K562 (cell line): ENCODE measurements around the gene RET. TPM values are rescaled to one million over a fixed set of nuclear protein-coding genes. Genes with fewer than 3 reads are reported as not detected.

ENCODE experiments used
- ATAC-seq: fragments of 200-7000 bp; cut with Tn5 transposase; 3 replicates; pipeline ENCODE4 v1.9.1; 2020; ENCODE audit warnings: moderate library complexity
- BruUV-seq: library from RNA; stranded (reverse); fragments of 400-500 nt; replicated peaks from 2 replicates; lab custom pipeline; 2021; lab: Mats Ljungman, UMichigan
- CTCF ChIA-PET: fragments of 300-600 bp; formaldehyde crosslinking; extraction: SDS; loops from one replicate; lab custom pipeline; 2021; ENCODE audit warnings: low intra/inter-chr PET ratio; lab: Yijun Ruan, JAX
- POLR2A ChIA-PET: fragments of 300-600, 350-650 bp; sonication (Branson Sonifier 250); formaldehyde crosslinking; extraction: SDS; loops from one replicate; lab custom pipeline; 2021; ENCODE audit warnings: antibody characterized with exemption, inconsistent platforms; lab: Yijun Ruan, JAX
- DNase-seq, 4 experiments: peaks; one replicate each; pipeline versions ENCODE4 v3.0.0 to v3.0.0-alpha.2; 2011 to 2018; ENCODE audit warnings: low spot score in 3 of 4, mixed read lengths in 3 of 4; ENCODE audit errors: extremely low read depth in 1 of 4
- FAIRE-seq: peaks from 2 replicates; lab custom pipeline; 2011; peaks lifted over from hg19 to GRCh38; lab: Jason Lieb, UNC
- H2AFZ ChIP-seq: 2 replicates; pipeline ENCODE4 v1.6.0; 2011; ENCODE audit warnings: low read depth, low read length, control low read depth, inconsistent platforms
- H3K27ac ChIP-seq: fragments of 200-600 bp; 3 replicates; pipeline ENCODE4 v1.8.0; 2011; ENCODE audit warnings: low read depth, mild to moderate bottlenecking, control low read depth, inconsistent platforms, low read length, moderate library complexity, mixed read lengths; ENCODE audit errors: extremely low read depth
- H3K27me3 ChIP-seq, 2 experiments: fragments of 300-600 bp in 1 of 2; 2 replicates in 1 of 2; 3 replicates in 1 of 2; pipeline versions ENCODE4 v1.6.0 to v1.8.0; 2011; ENCODE audit warnings: inconsistent platforms in 2 of 2, low read length in 2 of 2, mild to moderate bottlenecking in 1 of 2, mixed read lengths in 1 of 2, moderate library complexity in 1 of 2; ENCODE audit not compliant: control insufficient read depth in 2 of 2, insufficient read depth in 2 of 2
- H3K36me3 ChIP-seq: fragments of 300-600 bp; 3 replicates; pipeline ENCODE4 v1.8.0; 2011; ENCODE audit warnings: mild to moderate bottlenecking, low read length, inconsistent platforms; ENCODE audit not compliant: control insufficient read depth, insufficient read depth
- H3K4me1 ChIP-seq, 2 experiments: fragments of 200-600 bp in 1 of 2; replicated peaks in 1 of 2; 2 replicates in 1 of 2; 3 replicates in 1 of 2; pipeline versions ENCODE4 v1.5.1 to v1.8.0; 2011; ENCODE audit warnings: inconsistent platforms in 2 of 2, low read length in 2 of 2, mild to moderate bottlenecking in 1 of 2, mixed read lengths in 1 of 2, moderate library complexity in 1 of 2; ENCODE audit not compliant: control insufficient read depth in 2 of 2, insufficient read depth in 2 of 2
- H3K4me2 ChIP-seq: 2 replicates; pipeline ENCODE4 v1.6.1; 2011; ENCODE audit warnings: low read length, control low read depth, inconsistent platforms, mixed read lengths; ENCODE audit not compliant: insufficient read depth
- H3K4me3 ChIP-seq: fragments of 200-600 bp; sonication (generic), shearing (Covaris generic); 2 replicates; pipeline ENCODE4 v1.5.1; 2016; ENCODE audit warnings: control low read depth, inconsistent platforms
- H3K79me2 ChIP-seq: fragments of 200-600 bp; 3 replicates; pipeline ENCODE4 v1.8.0; 2011; ENCODE audit warnings: low read length, inconsistent platforms; ENCODE audit not compliant: control insufficient read depth, insufficient read depth
- H3K9ac ChIP-seq, 2 experiments: 2 replicates each; pipeline versions ENCODE4 v1.6.0 to v1.6.1; 2011; ENCODE audit warnings: low read depth in 2 of 2, low read length in 2 of 2, control low read depth in 1 of 2, inconsistent platforms in 1 of 2, mild to moderate bottlenecking in 1 of 2, mixed read lengths in 1 of 2; ENCODE audit not compliant: insufficient read depth in 1 of 2
- H3K9me1 ChIP-seq: one replicate; pipeline ENCODE4 v1.6.0; 2011; ENCODE audit warnings: inconsistent platforms, mild to moderate bottlenecking, low read length, moderate library complexity; ENCODE audit not compliant: control insufficient read depth, insufficient read depth
- H3K9me3 ChIP-seq: replicated peaks from 2 replicates; pipeline ENCODE4 v1.5.1; 2011; ENCODE audit warnings: low read depth, low read length, inconsistent platforms; ENCODE audit not compliant: control insufficient read depth, insufficient read depth
- H4K20me1 ChIP-seq: replicated peaks from 2 replicates; pipeline ENCODE4 v1.6.1; 2011; ENCODE audit warnings: low read length, inconsistent platforms, mixed read lengths; ENCODE audit not compliant: control insufficient read depth, insufficient read depth
- ADNP ChIP-seq: fragments of 200-800 bp; sonication (Bioruptor generic); IDR thresholded peaks from 2 replicates; pipeline ENCODE4 v1.6.1; 2016; ENCODE audit warnings: missing genetic modification characterization, missing compliant biosample characterization
- ARHGAP35 ChIP-seq: fragments of 450-650 bp; IDR thresholded peaks from 2 replicates; pipeline ENCODE4 v1.6.1; 2018; ENCODE audit not compliant: partially characterized antibody
- CAMTA2 ChIP-seq: fragments of 250-450 bp; sonication (Bioruptor Pico); conservative IDR thresholded peaks from 2 replicates; pipeline ENCODE4 v1.5.1; 2022
- HLTF ChIP-seq: fragments of 450-650 bp; IDR thresholded peaks from 2 replicates; pipeline ENCODE4 v1.6.1; 2016
- MIER1 ChIP-seq: fragments of 450-650 bp; IDR thresholded peaks from 2 replicates; pipeline ENCODE4 v1.6.1; 2016; ENCODE audit warnings: antibody characterized with exemption, mild to moderate bottlenecking, low read depth
- SRSF3 ChIP-seq: fragments of 200-400 bp; formaldehyde crosslinking; IDR thresholded peaks from 2 replicates; pipeline ENCODE4 v1.6.1; 2016; ENCODE audit warnings: mild to moderate bottlenecking, low read length, moderate library complexity; ENCODE audit not compliant: insufficient read depth
- ZFPM2 ChIP-seq: fragments of 250-450 bp; sonication (Bioruptor Pico); IDR thresholded peaks from 2 replicates; pipeline ENCODE4 v1.5.1; 2022; ENCODE audit warnings: mild to moderate bottlenecking
- ZNF140 ChIP-seq: fragments of 250-450 bp; sonication (Bioruptor Pico); IDR thresholded peaks from 2 replicates; pipeline ENCODE4 v1.8.0; 2021; ENCODE audit warnings: moderate library complexity, mild to moderate bottlenecking, inconsistent platforms
- ZNF165 ChIP-seq: fragments of 250-450 bp; sonication (Bioruptor Pico); IDR thresholded peaks from 2 replicates; pipeline ENCODE4 v1.4.0; 2020; ENCODE audit warnings: borderline replicate concordance
- ZNF212 ChIP-seq: fragments of 450-650 bp; formaldehyde crosslinking; IDR thresholded peaks from 2 replicates; pipeline ENCODE4 v1.4.0; 2020; ENCODE audit warnings: mild to moderate bottlenecking
- ZNF3 ChIP-seq: fragments of 250-450 bp; sonication (Bioruptor Pico); IDR thresholded peaks from 2 replicates; pipeline ENCODE4 v1.5.0; 2021; ENCODE audit warnings: mild to moderate bottlenecking, moderate library complexity
- WGBS: fragments of 100-300 bp; shearing (Covaris generic); methylation state at CpG from one replicate; pipeline ENCODE4 v1.1.6; 2016; ENCODE audit warnings: low coverage, mixed read lengths; ENCODE audit not compliant: insufficient coverage; ENCODE audit errors: missing lambda C conversion rate; 5-methylcytosine and 5-hydroxymethylcytosine counted together
- in situ Hi-C: fragments of 300-500 bp; cut with MboI; formaldehyde crosslinking; loops from 4 replicates; pipeline ENCODE4 v1.15.0; 2018; ENCODE audit warnings: inconsistent platforms, mixed read lengths
- intact Hi-C: fragments of 100-400 bp; cut with micrococcal nuclease; formaldehyde crosslinking; loops from 2 replicates; pipeline ENCODE4 v1.14.2; 2022
- polyA plus RNA-seq, 8 experiments: library from polyadenylated mRNA; depleted of rRNA in 4 of 8; stranded (reverse) in 5 of 8; unstranded in 3 of 8; fragments of >200 nt; fragmentation: Nextera tagmentation in 2 of 8; fragmentation: Illumina TruSeq in 1 of 8; extraction: Ambion mirVana in 2 of 8; extraction: Trizol in 1 of 8; gene quantifications; 2 replicates each; pipeline versions ENCODE4 v1.2.1 to v1.2.3, GENCODE V29; 2011 to 2014; ENCODE audit warnings: inconsistent platforms in 1 of 8, missing spikeins in 1 of 8
- total RNA-seq, 7 experiments: library from RNA; depleted of rRNA in 6 of 7; stranded (reverse); fragments of >200 nt in 6 of 7; fragmentation: Illumina TruSeq in 2 of 7; extraction: Trizol in 2 of 7; gene quantifications; 2 replicates each; pipeline versions ENCODE4 v1.2.1 to v1.2.3, GENCODE V29; 2011 to 2021; ENCODE audit warnings: low replicate concordance in 1 of 7
- TF ChIP-seq, protein P1 (sequence below): fragments of 450-650 bp; IDR thresholded peaks from 2 replicates; pipeline ENCODE4 v1.6.1; 2017; ENCODE audit warnings: antibody characterized with exemption
- TF ChIP-seq, protein P2 (sequence below): fragments of 450-650 bp; IDR thresholded peaks from 2 replicates; pipeline ENCODE4 v1.6.1; 2017; ENCODE audit warnings: mild to moderate bottlenecking, moderate library complexity

The RET gene
- total and polyA plus RNA-seq, 9 of the 15 experiments (the other 6 are each of a cell fraction or from before 2014, with no cell fraction given), result 0.04 to 0.05 TPM; not detected in 7

DNA sequence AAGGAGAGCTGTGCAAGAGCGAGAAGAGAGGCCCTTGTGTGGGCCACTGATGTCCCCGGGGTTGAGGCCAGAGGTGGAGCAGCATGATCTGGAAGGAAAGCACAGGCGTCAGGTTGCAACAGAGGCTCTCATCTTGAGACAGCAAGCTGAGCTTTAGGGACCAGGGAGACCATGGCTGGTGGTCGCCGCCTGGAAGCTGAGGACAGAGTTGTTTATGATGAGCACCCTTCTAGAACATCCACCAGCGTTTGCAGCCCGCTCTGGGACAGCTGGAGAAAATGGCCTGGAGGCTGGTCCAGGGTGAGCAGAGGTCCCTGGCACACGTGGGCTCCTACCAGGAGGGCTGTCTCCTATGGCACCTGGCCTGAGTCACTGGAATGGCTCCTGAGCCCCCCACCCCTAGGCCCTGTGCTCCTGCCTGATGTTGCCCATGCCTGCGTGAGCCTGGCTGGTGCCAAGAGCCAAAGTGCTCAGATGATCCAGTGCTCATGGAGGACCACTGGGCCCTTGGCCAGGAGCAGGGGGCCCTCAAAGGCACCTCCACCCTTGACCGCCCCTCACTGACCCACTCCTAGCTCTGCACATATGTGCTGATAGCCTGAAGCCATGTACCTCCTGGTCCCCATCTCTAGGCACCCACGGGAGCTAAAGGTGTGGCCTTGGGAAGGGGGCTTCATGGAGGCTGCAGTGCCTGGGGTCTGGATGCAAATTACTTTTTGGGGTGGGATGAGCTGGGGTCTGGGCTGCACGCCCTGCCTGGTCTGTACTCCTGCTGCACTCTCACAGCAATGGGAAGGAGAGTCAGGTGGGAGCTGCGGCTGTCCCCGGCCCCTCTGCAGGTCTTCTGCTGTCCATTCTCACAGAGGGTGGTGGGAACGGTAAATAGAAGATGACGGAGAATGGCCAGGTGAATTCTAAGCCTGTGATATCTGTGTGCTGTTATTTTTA lies 40.1 kb upstream of the RET start (continued):
- TF ChIP-seq, protein P1, sequence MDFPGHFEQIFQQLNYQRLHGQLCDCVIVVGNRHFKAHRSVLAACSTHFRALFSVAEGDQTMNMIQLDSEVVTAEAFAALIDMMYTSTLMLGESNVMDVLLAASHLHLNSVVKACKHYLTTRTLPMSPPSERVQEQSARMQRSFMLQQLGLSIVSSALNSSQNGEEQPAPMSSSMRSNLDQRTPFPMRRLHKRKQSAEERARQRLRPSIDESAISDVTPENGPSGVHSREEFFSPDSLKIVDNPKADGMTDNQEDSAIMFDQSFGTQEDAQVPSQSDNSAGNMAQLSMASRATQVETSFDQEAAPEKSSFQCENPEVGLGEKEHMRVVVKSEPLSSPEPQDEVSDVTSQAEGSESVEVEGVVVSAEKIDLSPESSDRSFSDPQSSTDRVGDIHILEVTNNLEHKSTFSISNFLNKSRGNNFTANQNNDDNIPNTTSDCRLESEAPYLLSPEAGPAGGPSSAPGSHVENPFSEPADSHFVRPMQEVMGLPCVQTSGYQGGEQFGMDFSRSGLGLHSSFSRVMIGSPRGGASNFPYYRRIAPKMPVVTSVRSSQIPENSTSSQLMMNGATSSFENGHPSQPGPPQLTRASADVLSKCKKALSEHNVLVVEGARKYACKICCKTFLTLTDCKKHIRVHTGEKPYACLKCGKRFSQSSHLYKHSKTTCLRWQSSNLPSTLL, result no peak
- TF ChIP-seq ZNF3 (CRISPR knock-in tag), result no peak
- no peak for TF ChIP-seq ZNF212 (CRISPR knock-in tag)

DNA sequence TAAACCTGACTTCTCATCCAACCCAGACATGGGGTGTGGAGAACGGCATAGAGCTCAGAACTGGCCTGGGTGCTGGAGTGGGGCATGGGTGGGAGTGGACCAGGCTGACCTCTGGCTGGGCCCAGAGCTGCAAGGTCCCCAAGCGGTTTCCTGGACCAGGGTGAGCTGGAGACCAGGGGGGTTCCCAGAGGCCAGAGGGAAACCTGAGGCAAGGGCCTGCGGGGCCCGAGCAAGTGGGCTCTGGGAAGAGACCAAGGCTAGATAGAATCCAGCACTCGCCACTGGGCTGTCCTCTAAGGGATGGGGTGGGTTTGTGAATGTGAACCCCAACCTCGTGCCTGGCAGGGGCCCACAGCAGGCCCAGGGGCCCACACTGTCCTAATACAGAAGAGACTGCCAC lies 39.4 kb upstream of the RET start:
- WGBS, result 1% methylated on average over 6 of the region's 6 CpGs
- Histone ChIP-seq H3K4me1 (no peaks in the 10 kb centered on the region), H3K79me2 (no peaks in the 10 kb centered on the region), H4K20me1 (no peaks in the 10 kb centered on the region), H2AFZ (no peak overlapping the region), H3K4me2 (no peak overlapping the region), H3K4me3 (no peak overlapping the region), H3K36me3 (no peaks in the 10 kb centered on the region), H3K9me3 (no peaks in the 10 kb centered on the region), H3K9me1 (peaks cover 2% of the 10 kb centered on the region), H3K9ac (no peak overlapping the region), H3K27me3 (peaks cover 0 to 6% of the 10 kb centered on the region in 2 experiments; a peak in 1 of 5 replicates), H3K27ac (no peak overlapping the region)
- FAIRE-seq (no peak), ATAC-seq (no peak), DNase-seq (no peak)
- intact Hi-C loops, result no loop called here
- ChIA-PET CTCF (no interaction called here), POLR2A (no interaction called here)
- BruUV-seq, result no TSS peak
- in situ Hi-C loops, result no loop called here
- TF ChIP-seq SRSF3 (no peak), CAMTA2 (no peak), HLTF (no peak), ADNP (tag) (no peak), ZNF165 (CRISPR knock-in tag) (no peak), ZFPM2 (no peak), ZNF140 (CRISPR knock-in tag) (no peak), ARHGAP35 (no peak), MIER1 (no peak)
- TF ChIP-seq, protein P2, sequence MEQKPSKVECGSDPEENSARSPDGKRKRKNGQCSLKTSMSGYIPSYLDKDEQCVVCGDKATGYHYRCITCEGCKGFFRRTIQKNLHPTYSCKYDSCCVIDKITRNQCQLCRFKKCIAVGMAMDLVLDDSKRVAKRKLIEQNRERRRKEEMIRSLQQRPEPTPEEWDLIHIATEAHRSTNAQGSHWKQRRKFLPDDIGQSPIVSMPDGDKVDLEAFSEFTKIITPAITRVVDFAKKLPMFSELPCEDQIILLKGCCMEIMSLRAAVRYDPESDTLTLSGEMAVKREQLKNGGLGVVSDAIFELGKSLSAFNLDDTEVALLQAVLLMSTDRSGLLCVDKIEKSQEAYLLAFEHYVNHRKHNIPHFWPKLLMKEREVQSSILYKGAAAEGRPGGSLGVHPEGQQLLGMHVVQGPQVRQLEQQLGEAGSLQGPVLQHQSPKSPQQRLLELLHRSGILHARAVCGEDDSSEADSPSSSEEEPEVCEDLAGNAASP, result no peak
- TF ChIP-seq, all 486 proteins: peak for 0
